Lower leg skin (tissue), 3 donors: ENCODE measurements around the gene SIGLECL1.

Experiments
- CTCF ChIP-seq, 3 donors: fragments of 450-650 bp; IDR thresholded peaks; one replicate each; pipeline ENCODE4 v1.5.1; 2016; ENCODE audit warnings: antibody characterized with exemption in 3 of 3, mild to moderate bottlenecking in 3 of 3, moderate library complexity in 2 of 3
- POLR2A ChIP-seq, 2 donors: fragments of 450-650 bp; IDR thresholded peaks; one replicate each; pipeline ENCODE4 v1.6.1; 2016 to 2017; ENCODE audit warnings: antibody characterized with exemption in 2 of 2, mild to moderate bottlenecking in 1 of 2, moderate library complexity in 1 of 2

DNA sequence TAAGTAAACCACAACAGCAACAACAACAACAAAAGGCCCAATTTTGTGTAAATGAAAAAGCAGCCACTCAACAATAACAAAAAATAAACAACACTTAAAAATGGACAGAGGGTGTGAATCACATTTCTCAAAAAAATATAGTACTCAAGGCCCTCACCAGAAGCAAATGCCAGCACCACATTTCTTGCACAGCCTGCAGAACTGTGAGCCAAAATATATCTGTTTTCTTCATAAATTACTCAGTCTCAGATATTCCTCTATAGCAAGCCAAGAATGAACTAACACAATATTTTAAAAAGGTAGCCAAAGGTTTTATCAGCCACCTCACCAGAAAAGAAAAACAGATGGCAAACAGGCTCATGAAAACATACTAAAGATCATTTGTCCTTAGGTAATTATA lies 29.9 kb upstream of the SIGLECL1 start:
- TF ChIP-seq CTCF (IDR thresholded peaks at IDR 0.05) (no peak), POLR2A (IDR thresholded peaks at IDR 0.05) (no peak)
